HG03469 (cell line): ENCODE measurements around the gene TEX2.

Experiments used
- ATAC-seq: cut with Tn5 transposase; IDR thresholded peaks from one replicate; pipeline ENCODE4 v1.9.1; 2021; ENCODE audit warnings: mild to moderate bottlenecking, moderate library complexity, moderate number of reproducible peaks; ENCODE audit not compliant: unreplicated experiment

The TEX2 gene

GRCh38 chr17:64162554-64162953, 100.5 kb downstream of the TEX2 start:
- no peak for ATAC-seq

- ATAC-seq, result no peak
These were observed 101.5 kb downstream of the TEX2 start for GRCh38 chr17:64161380-64162176.

GRCh38 chr17:64160378-64160777, 102.7 kb downstream of the TEX2 start:
- ATAC-seq, result no peak

DNA sequence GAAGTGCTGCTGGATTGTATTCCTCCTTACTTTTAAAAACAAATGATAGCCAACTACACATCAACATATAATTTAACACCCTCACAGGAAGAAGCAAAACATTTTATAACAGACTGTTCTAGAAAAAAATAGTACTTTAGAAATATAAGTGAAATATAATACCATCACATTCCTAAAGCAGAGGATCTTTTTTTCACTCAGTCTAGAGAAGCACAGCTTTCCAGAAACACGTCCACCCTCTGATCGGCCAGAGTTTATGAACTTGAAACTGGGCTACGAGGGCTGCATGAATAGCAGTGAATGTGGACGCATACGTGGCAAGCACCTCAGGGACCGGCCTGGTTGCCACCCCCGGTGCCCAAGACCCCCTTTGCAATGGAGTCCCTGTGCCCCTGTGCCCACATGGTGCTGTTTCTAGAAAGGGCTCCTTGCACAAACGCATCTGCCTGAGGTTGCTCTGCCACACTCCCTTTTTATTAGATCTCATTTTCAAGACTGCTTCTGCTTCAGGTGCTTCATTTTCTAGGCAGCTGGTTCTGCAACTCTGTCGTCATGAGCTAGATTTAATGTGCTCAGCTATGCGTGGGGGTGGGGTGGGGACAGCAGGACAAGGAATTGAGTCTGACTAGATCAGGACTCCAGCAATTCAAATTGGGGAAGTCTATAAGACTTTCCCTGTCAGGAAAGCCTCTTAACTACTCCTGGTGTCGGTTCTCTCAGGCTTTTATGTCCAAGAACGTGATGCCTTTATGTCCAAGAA, 104.0 kb downstream of the TEX2 start:
- no peak for ATAC-seq

DNA sequence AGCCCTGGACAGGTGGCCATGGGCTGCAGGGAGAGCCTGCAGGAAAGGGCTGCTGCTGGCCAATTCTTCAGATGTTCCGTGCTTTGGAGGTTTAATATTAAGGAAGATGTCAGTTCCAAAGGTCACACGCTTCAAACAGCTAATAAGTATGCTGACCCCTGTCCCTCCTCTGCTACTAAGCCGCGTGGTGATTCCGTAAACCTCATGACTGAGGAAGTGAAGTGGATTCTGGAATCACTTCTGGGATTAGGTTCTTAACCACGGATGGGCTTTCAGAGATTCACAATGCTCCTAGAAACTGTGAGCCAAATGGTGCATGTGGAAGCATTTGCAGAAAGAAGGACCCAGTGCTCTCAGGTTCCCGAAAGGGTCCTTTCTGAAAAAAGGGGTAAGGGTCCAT, 104.7 kb downstream of the TEX2 start:
- ATAC-seq, result no peak

DNA sequence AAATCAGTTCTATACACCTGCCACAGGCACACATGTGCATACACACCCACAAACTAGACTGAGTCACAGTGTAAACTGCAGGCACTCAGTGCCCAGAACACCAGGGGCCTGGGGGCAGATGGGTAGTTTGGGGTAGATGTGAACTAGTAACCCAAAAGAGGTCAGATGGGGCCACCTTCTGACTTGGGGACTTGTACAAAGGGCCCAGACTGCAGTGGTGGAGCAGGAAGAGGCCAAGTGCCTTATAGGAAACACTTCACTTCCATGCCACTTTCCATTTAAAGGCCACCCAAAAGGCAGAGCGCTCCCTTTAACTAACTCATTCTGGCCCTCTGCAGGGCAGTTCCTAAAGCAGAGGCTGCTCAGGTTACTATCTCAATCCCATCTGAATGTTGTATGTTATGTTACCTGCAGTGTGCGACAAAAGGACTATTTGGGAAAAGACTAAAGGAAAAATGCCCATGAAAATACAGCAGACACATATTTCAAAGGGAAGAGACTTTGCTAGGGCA, 105.3 kb downstream of the TEX2 start:
- ATAC-seq, result no peak

DNA sequence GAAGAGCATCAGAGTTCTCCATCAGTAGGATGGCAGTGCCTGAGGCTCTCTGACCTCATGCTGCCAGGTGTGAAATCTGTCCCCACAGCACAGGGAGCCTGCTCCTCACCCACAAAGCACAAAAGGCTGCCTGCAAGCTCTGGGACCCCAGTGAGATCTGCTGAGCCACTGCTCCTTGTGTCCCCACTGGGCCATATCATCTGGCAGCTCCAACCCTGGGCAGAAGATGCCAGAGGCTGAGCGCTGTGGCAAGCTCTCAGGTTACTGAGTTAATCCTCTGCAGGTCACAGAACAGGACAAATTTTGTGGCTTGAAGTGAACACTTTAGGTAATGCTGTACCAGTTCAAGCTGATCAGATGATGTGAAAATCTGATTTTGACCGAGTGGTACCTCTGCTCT, 106.4 kb downstream of the TEX2 start:
- ATAC-seq, result no peak

DNA sequence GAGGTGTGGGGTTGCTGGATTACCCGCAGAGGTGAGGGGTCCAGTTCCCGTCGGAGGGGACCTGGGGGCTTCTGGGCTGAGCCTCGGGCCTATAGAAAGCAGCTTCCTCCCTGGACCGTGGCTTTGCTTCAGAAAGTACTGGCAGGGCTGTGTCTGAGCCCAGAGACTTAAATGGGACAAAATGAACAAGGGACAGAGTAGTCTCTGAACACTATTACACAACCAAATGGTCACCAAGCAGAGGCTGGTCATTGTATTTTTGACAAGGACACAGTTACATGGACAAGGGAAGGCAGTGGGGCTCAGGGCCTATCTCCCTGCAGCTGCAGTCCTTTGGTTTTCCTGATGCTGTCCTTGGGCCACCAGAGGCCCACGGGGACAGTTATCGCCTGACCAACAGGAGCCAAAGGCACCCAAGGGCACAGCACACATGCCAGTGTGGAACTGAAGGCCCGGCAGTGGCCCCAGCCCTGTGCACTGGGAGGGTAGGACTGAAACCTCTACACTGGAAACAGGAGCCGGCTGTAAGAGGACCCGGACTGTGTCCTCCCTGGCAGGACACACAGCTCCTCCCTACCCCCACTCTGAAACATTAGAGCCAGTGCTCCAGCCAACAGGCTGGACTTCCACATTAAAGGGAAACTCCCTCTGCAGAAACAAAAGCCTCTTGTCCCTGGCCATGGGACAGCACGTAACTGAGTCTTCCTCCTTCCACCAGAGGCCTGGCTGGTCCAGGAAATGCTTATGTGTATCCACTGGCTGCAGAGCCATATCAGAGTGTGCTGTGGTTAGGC, 107.1 kb downstream of the TEX2 start:
- no peak for ATAC-seq

DNA sequence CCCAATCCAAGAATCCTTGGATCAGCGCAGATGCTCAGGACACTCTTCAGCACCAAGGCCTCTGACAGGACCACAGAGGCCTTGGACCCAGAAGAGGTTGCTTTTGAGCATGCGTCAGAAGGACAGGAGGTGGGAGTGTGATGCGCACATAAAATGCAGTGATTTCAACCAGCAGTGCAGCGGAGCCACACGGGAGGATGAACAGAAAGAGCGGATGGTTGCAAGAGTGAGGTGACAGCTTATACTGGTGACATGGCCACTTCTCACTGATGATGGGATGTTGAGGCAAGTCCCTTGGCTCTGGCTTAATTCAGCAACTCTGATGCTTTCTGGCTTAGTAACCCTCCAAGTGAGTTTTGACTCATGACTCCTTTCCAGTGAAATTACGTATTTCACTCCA, 107.9 kb downstream of the TEX2 start:
- no peak for ATAC-seq

DNA sequence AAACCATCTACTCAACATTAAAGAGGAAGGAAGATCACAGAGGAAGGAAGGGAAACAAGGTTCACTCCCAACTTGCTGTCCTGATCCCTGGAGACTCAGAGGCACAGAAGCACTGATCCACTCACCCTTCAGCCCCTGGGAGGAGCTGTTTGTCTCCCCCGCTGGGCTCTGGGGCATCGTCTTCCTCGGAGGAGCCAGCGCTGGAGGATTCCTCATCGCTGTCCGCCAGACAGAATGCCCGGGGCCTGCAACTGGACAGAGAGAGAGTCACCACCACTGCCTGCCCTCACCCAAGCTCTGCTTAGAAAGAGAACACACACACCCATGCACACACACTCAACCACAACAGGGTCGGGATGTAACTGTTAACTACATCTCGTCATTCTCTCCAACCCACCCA, 108.3 kb downstream of the TEX2 start:
- ATAC-seq, result no peak

DNA sequence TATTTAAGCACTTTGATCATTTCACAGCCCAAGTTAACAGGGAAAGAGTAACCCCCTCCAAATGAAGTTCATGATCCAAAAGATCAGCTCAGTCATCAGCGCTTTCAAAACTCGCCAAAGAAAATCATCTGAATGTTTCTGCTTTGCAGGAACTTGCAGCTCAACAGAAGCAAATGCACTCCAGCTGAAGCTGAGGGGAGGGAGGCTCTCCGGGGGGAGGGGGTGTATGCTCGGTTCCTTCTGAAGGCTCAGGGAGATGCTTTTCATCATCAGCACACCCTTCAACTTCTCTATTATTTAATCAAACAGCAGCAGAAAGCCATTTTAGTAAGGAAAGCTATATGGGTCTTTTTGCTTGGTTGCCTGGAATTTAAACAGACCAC, 108.8 kb downstream of the TEX2 start:
- ATAC-seq, result no peak

GRCh38 chr17:64153565-64154312, 109.3 kb downstream of the TEX2 start:
- no peak for ATAC-seq

- no peak for ATAC-seq
These were observed 110.5 kb downstream of the TEX2 start for GRCh38 chr17:64152428-64153125.

DNA sequence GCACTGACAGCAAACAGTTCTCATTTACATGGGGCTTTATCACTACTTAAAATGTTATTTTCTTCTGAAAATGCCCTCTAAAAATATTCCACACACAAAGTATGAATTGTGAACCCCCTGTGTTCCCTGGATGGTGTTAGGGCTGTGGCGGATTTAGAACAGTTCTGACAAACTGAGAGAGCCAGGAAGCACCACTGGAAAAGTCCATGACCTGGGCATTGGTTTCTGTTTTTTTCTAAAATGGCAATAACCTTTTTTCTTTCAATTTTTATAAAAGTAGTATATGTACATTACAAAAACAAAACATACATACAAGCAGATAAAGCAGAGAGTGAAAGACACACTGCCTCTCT, 112.1 kb downstream of the TEX2 start:
- ATAC-seq, result no peak

- no peak for ATAC-seq
These were observed 112.6 kb downstream of the TEX2 start for GRCh38 chr17:64150237-64151015.

DNA sequence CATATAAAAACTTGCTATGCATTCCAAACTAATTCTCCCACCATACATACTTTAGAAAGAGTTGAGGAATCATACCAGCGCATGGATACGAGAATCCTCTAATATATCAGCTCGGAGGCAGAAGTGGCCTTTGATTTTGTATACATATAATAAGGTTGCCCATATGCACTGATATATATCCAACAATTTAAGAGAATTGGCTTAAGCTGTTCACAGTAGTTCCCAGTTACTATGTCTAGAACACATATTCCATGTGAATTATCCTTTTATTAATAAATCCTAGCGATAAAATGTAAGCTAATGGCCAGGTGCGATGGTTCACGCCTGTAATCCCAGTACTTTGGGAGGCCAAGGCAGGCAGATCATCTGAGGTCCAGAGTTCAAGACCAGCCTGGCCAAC, 113.9 kb downstream of the TEX2 start:
- no peak for ATAC-seq

DNA sequence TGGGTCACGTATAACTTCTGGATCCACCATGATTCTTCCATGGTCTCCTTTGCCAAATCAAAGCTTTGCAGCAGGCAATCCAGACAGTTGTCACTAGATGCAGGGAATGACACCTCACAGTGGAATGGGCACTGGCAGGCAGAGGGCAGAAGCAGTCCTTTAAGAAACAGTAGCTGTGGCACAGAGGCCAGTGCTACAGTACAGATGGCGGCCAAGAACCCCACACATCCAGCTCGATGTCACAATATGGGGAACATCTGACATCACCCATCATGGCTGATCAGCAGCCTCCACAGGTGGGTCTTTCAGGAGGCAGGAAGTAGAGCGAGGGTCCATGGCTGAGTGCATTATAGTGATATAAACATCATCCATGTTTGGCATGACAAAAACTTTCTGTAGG, 114.4 kb downstream of the TEX2 start:
- no peak for ATAC-seq

GRCh38 chr17:64148017-64148631, 114.9 kb downstream of the TEX2 start:
- no peak for ATAC-seq
